Endothelial cell of umbilical vein (primary cell): ENCODE data around the gene DOCK8.

Experiments used
- CTCF ChIP-seq, 2 donors: IDR thresholded peaks; 1 replicate in 1 of 2; 2 replicates in 1 of 2; pipeline ENCODE4 v1.5.1; 2011; ENCODE audit warnings: low read length in 2 of 2, mild to moderate bottlenecking in 2 of 2, moderate library complexity in 2 of 2, control low read depth in 1 of 2, inconsistent platforms in 1 of 2, low read depth in 1 of 2; ENCODE audit not compliant: insufficient read depth in 1 of 2; ENCODE audit errors: extremely low read depth in 1 of 2
- MAX ChIP-seq: IDR thresholded peaks from 2 replicates; pipeline ENCODE4 v1.6.1; 2011; ENCODE audit not compliant: insufficient read depth, insufficient read length

GRCh38 chr9:224026-224425 lies 9.4 kb downstream of the DOCK8 start:
- TF ChIP-seq CTCF (IDR thresholded peaks at IDR 0.05; ENCODE audit: extremely low read depth in 1 of 2, insufficient read depth in 1 of 2, low read depth in 1 of 2, low read length in 2 of 2) (no peak), MAX (no peak)
